ENCODE data around the gene ANKRD44. TPM values are rescaled to one million over a fixed set of nuclear protein-coding genes. Genes with fewer than 3 reads are reported as not detected.
A peak's percentile ranks its signal among the peaks of the same experiment; 100 is the strongest.

ANKRD44 gene
- total RNA-seq, 1 donor = 29.2 TPM

DNA sequence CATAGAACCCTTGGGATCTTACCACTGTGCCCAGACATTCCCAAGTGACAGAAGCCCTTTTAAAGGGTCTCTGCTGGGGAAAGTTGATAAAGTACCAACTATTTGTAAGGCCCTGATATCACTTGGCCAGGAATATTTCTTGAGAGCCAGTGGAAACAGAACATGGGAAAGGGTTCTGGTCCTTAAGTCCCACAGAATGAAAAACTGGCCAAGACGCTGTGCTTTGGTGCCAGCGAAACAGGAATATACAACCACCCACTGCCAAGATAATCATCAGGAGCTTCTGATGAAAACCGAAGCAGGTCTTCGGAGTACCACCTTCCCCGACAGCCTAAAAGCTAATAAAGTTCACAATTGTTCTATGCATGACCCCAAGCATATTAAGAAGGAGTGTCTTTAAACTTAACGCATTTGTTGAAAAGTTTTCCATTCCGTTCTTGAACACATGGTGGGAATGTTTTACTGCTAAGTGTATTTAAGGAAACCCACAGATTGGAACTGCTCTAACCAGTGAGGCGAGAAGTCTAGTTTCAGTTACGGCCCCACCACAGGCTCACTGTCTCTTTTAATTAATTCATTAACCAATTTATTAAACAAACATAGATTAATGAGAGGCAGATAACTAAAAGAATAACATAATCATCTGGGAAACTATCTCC, 152.6 kb downstream of the ANKRD44 start:
- no peak overlapping the region for H3K4me3 ChIP-seq (ENCODE audit: low read depth, low read length)
- no peak for DNase-seq (ENCODE audit: low read depth)

DNA sequence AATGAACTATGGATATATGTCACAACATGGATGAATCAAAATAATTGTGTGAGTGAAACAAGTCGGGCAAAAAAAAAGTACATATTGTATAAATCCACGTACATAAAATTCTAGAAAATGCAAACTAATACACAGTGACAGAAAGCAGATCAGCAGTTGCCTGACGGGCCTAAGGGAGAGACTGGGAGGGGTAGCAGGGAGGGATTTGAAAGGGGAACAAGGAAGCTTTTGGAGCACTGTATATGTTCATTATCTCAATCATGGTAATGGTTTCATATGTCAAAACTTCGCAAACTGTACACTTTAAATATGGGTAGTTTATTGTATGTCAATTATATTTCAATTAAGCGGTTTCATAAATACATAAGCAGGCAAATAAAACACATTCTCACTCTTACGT, 153.8 kb downstream of the ANKRD44 start:
- TF ChIP-seq, protein P1, sequence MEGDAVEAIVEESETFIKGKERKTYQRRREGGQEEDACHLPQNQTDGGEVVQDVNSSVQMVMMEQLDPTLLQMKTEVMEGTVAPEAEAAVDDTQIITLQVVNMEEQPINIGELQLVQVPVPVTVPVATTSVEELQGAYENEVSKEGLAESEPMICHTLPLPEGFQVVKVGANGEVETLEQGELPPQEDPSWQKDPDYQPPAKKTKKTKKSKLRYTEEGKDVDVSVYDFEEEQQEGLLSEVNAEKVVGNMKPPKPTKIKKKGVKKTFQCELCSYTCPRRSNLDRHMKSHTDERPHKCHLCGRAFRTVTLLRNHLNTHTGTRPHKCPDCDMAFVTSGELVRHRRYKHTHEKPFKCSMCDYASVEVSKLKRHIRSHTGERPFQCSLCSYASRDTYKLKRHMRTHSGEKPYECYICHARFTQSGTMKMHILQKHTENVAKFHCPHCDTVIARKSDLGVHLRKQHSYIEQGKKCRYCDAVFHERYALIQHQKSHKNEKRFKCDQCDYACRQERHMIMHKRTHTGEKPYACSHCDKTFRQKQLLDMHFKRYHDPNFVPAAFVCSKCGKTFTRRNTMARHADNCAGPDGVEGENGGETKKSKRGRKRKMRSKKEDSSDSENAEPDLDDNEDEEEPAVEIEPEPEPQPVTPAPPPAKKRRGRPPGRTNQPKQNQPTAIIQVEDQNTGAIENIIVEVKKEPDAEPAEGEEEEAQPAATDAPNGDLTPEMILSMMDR (IDR thresholded peaks at IDR 0.05; ENCODE audit: insufficient read depth, low read length) = no peak
- no peak for DNase-seq (ENCODE audit: low read depth)
- H3K4me3 ChIP-seq (ENCODE audit: low read depth, low read length) = no peak overlapping the region

More for the DNA sequence above, 152.6 kb downstream of the ANKRD44 start:
- TF ChIP-seq, protein P1 (IDR thresholded peaks at IDR 0.05; ENCODE audit: insufficient read depth, low read length) = no peak

DNA sequence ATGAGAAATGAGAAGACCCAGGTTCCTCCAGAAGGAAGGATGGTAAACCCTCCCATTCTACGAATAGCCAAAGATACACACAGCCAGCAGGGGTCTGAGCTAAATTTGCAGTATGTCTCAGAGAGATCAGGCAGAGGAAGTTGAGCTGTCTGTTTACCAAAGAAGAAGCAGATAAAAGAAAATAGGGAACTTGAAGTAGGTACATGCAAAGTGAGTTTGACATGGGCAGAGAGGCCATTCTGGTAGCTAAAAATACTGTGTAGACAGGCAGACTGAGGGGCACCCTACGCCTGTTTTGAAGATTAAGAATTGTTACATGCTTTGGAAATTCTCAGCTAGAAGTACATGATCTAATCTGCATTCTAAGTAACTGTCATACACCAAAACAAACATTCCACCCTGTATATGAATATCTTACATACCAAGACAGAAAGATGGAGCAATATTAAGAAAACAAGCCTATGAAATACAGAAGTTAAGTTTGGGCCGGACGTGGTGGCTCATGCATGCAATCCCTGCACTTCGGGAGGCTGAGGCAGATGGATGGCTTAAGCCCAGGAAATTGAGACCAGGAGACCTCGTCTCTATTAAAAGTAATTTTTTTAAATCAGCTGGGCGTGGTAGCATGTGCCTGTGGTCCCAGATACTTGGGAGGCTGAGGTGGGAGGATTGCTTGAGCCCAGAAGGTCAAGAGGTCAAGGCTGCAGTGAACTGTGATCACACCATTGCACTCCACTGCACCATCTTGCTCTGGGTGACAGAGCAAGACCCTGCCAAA, 157.9 kb downstream of the ANKRD44 start:
- TF ChIP-seq, protein P1 (IDR thresholded peaks at IDR 0.05; ENCODE audit: insufficient read depth, low read length) = no peak
- no peak overlapping the region for H3K4me3 ChIP-seq (ENCODE audit: low read depth, low read length)
- DNase-seq (ENCODE audit: low read depth) = peak; percentile 51

DNA sequence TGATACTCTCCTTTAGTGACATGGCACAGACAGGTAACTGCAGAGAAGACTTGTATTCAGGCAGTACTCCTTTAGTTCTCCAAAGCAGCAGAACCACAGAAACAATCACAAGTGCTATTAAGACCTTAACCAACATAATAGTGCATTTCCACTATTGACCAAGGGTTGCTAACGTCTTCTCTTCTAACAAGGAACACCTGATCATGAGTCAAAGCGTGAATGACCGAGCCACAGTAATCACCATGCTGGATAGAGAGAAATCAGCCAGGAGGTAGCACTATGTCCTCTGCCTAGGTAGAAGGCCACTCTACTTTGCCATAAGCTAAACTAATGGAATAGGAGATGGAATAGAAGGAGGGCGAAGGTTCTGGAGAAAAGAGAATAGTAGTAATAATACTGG, 161.0 kb downstream of the ANKRD44 start:
- TF ChIP-seq, protein P1 (IDR thresholded peaks at IDR 0.05; ENCODE audit: insufficient read depth, low read length) = no peak
- no peak for DNase-seq (ENCODE audit: low read depth)
- no peak overlapping the region for H3K4me3 ChIP-seq (ENCODE audit: low read depth, low read length)

DNA sequence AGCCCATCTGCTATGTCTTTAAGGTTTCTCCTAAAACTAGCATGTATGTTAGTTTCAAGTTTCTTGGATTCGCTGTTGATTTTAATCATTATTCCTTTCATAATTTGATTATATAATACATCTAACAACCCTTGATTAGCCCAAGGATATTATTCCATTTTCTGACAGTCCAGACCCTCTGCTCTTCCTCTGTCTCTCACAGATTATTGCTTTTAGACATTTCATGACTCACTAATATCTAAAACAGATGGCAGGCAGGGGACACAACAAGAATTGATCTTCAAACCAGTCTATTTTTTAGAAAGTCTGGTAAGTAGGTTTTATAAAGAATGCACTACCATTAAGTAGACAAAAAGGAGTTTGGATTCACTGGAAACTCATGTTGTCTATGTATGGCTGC, 162.2 kb downstream of the ANKRD44 start:
- TF ChIP-seq, protein P1 (IDR thresholded peaks at IDR 0.05; ENCODE audit: insufficient read depth, low read length) = no peak
- no peak overlapping the region for H3K4me3 ChIP-seq (ENCODE audit: low read depth, low read length)
- DNase-seq (ENCODE audit: low read depth) = no peak

DNA sequence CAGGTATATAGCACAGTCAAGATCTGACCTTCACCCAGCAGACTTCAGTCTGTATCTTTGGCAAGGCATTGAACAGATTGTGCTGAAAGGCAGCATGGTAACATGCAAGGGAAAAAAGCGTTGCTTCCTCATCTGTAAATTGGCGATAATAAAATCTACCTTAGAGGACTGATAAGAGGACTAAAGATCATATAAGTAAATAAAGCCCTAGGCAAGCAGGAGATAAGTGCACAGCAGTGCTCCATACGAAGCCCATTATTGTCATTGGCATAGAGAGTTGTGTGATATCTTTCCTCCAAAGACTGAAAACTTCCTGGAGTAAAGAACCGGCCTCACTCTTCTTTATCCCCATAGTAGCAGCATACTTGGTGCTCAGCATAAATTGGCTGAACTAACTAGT, 162.6 kb downstream of the ANKRD44 start:
- TF ChIP-seq, protein P1 (IDR thresholded peaks at IDR 0.05; ENCODE audit: insufficient read depth, low read length) = no peak
- no peak overlapping the region for H3K4me3 ChIP-seq (ENCODE audit: low read depth, low read length)
- DNase-seq (ENCODE audit: low read depth) = no peak

All from fibroblast of the aortic adventitia (primary cell).